ENCODE data around the gene DPEP1.

DNA sequence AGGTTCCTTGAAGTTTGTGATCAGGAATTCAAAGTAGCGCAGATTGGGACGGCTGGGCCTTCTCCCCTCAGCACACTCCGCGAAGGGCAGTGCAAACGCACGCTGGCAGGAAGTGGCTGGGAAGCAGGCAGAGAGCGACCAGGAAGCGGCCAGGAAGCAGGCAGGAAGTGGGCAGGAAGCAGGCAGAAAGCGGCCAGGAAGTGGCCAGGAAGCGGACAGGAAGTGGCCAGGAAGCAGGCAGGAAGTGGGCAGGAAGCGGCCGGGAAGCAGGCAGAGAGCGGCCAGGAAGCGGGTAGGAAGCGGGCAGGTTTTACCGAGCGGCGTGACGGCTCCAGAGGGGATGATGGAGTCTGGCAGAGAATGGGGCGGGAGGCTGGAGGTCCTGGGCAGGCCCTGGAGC, 3.2 kb downstream of the DPEP1 start:
- TF ChIP-seq POLR2A (IDR thresholded peaks at IDR 0.05) (no peak), CTCF (IDR thresholded peaks at IDR 0.05) (no peak)
